GM12892 (cell line): ENCODE measurements around the gene IQCF2.
A peak's percentile ranks its signal among the peaks of the same experiment; 100 is the strongest.
"Not testable (repeated sequence)": the region's sequence is repeated elsewhere in the genome, so short reads cannot be mapped to it uniquely, and the experiment has no call there.

Experiments used
- DNase-seq: peaks from one replicate; pipeline ENCODE4 v3.0.0; 2011; ENCODE audit not compliant: insufficient read length
- FAIRE-seq: peaks from 2 replicates; lab custom pipeline; 2011; peaks lifted over from hg19 to GRCh38; lab: Jason Lieb, UNC
- POLR2A ChIP-seq: IDR thresholded peaks from 2 replicates; pipeline ENCODE4 v1.6.1; 2011; ENCODE audit warnings: low read depth, low read length, control low read depth
- POLR2AphosphoS5 ChIP-seq: IDR thresholded peaks from 2 replicates; pipeline ENCODE4 v1.6.1; 2011; ENCODE audit warnings: low read depth, low read length, control low read depth
- TAF1 ChIP-seq: IDR thresholded peaks from 2 replicates; pipeline ENCODE4 v1.6.1; 2011; ENCODE audit warnings: low read depth, mild to moderate bottlenecking, control low read depth, low read length, borderline replicate concordance

The IQCF2 gene

GRCh38 chr3:51845129-51845528 is 16.3 kb upstream of the IQCF2 start:
- TF ChIP-seq POLR2AphosphoS5, result no peak
- TF ChIP-seq POLR2A, result no peak
- no peak for TF ChIP-seq TAF1
- DNase-seq (no peak), FAIRE-seq (no peak)

GRCh38 chr3:51855411-51855810 is 6.0 kb upstream of the IQCF2 start:
- not testable (repeated sequence) for FAIRE-seq, DNase-seq

- FAIRE-seq (no peak), DNase-seq (no peak)
- TF ChIP-seq POLR2A (no peak), POLR2AphosphoS5 (no peak), TAF1 (no peak)
Measured at GRCh38 chr3:51862886-51863285, 1.5 kb downstream of the IQCF2 start.

DNA sequence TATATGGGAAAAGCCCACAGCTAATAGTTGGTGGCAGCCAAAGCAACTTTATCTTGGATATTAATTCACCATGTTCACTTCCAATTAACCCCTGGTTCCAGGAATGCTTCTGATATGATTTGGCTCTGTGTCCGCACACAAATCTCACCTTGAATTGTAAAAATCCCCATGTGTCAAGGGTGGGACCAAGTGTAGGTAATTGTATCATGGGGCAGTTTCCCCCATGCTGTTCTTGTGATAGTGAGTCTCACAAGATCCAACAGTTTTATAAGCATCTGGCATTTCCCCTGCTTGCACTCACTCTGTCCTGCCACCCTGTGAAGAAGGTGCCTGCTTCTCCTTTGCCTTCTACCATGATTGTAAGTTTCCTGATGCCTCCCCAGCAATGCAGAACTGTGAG is 7.5 kb downstream of the IQCF2 start:
- DNase-seq, result not testable (repeated sequence)
- FAIRE-seq, result peak; percentile 17

GRCh38 chr3:51869304-51869703 is 7.9 kb downstream of the IQCF2 start:
- DNase-seq (no peak), FAIRE-seq (no peak)
- TF ChIP-seq TAF1, result no peak
- TF ChIP-seq POLR2AphosphoS5, result no peak

DNA sequence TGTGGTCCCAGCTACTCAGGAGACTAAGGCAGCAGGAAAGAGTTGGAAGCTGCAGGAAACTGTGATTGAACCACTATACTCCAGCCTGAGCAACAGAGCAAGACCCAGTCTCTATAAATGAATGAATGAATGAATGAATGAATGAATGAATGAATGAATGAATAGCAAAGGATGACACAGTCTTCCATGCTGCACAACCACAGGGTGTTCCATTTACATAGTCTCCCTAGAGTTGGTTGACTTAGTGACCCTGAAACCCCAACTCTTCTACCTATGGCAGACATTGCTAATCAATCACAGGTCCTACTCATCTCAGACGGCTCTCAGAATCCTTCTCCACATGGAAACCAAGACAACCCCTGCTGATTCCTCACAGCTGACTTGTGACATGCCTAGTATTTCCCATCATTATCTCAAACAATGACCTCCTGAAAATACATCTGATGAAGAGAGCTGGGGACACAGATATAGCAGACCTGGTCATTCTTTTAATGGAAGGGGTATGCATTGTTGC is 11.9 kb downstream of the IQCF2 start:
- FAIRE-seq (no peak), DNase-seq (no peak)
- TF ChIP-seq TAF1 (no peak), POLR2A (no peak), POLR2AphosphoS5 (no peak)

- no peak for FAIRE-seq
- TF ChIP-seq TAF1 (no peak), POLR2A (no peak), POLR2AphosphoS5 (no peak)
Measured at GRCh38 chr3:51873876-51874275, 12.5 kb downstream of the IQCF2 start.

GRCh38 chr3:51874411-51874810 is 13.0 kb downstream of the IQCF2 start:
- DNase-seq (no peak), FAIRE-seq (no peak)
- TF ChIP-seq TAF1, result no peak
- TF ChIP-seq POLR2A, result no peak
- no peak for TF ChIP-seq POLR2AphosphoS5

More at GRCh38 chr3:51873876-51874275, 12.5 kb downstream of the IQCF2 start:
- no peak for DNase-seq

DNA sequence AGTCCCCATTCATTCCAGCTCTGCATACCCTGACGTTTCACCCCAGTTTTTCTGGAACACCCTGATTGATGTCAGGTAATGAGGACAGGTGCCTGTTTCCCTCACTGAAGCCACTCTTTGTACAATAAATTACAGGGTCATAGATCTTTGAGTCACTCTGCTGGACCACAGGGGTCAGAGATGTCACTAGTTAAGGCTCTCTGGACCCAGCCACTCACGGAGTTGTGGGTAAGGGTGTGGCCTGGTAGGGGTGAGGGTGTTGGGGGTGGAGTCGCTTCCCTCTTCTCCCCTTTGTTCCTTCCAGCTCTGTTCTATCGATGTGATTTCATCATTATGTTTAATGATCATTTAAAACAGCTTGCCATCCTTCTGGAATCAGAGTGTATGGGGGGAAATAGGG is 13.5 kb downstream of the IQCF2 start:
- FAIRE-seq (no peak), DNase-seq (no peak)
- TF ChIP-seq TAF1 (no peak), POLR2A (no peak), POLR2AphosphoS5 (no peak)

- no peak for TF ChIP-seq POLR2A
- no peak for TF ChIP-seq TAF1
- no peak for FAIRE-seq
Measured at GRCh38 chr3:51875501-51875900, 14.1 kb downstream of the IQCF2 start, which contains the start of gene IQCF5. IQCF5 (minus strand) TSS chr3:51875601; CDS start chr3:51875531, 70 bp downstream.

DNA sequence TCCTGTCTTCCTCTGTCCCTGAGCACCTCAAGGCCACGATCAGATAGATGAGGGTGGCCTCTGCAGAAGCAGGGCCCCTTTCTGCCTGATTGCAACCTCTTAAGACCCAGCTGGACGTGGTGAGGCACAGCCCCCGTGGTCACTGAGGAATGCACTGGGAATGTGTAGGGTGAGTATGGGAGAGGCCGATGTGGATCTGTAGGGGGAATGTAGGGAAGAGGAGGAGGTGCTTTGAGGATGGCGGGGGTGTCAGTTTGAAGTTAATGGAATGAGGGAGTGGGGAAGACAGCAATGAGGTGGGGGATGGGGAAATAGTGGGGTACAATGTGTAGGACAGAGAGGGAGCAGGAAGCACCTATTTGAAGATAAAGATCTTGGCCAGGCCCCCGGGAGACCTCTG is 14.8 kb downstream of the IQCF2 start:
- TF ChIP-seq TAF1, result no peak
- TF ChIP-seq POLR2AphosphoS5, result no peak
- TF ChIP-seq POLR2A, result no peak
- DNase-seq (no peak), FAIRE-seq (no peak)

More at GRCh38 chr3:51875501-51875900, 14.1 kb downstream of the IQCF2 start, which contains the start of gene IQCF5:
- no peak for DNase-seq

DNA sequence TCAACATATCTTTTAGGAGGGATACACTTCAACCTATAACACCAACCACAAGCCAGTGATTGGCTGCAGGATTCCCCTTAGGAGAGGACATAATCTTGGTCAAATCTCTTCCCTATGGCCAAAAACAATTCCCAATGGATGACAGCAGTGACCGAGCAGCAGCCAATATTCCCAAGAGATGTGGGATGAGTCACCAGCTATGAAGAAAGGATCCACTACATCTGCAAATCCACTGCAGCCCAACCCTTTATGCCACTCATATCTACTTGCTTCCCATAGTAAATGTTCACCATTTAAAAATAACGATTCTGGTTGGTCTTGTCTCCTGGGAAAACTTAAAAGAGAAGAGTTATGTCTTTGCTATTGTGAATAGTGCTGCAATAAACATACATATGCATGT is 18.5 kb downstream of the IQCF2 start:
- no peak for TF ChIP-seq TAF1
- FAIRE-seq (no peak), DNase-seq (no peak)

DNA sequence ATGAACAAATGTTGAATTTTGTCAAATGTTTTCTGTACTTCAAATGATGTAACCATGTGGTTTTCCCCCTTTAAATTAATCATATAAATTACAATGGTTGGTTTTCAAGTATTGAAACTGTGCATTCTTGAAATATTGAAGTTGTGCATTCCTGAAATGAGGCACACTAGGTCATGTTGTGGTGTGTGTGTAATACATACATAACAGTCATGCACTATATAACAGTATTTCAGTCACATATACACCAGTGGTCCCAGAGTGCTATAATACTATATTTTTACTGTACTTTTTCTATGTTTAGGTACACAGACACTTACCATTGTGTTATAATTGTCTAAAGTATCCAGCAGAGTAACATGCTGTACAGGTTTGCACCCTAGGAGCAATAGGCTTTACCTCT is 25.0 kb downstream of the IQCF2 start:
- DNase-seq (no peak), FAIRE-seq (no peak)
- no peak for TF ChIP-seq POLR2AphosphoS5
- no peak for TF ChIP-seq TAF1

DNA sequence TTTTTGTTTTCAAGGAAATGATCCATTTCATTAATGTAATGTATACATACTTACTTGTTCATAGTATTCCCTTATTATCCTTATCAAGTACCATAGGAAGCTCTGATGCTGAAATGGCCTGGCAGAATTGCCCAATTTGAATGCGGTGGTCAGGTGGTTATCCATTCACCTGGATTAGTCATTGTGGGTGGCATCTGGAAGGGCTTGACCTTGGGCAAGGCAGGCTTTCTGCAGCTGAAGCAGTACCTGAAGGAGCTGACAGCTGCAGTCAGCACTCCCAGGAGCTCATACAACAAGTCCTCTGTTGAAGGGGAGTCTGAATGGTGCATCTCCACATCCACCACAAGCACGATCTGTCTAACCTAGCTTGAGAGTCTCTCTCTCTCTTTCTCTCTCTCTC is 26.2 kb downstream of the IQCF2 start:
- DNase-seq (no peak), FAIRE-seq (no peak)
- TF ChIP-seq TAF1, result no peak
- TF ChIP-seq POLR2A, result no peak
- no peak for TF ChIP-seq POLR2AphosphoS5
